ENCODE data around the gene COL9A1.

DNA sequence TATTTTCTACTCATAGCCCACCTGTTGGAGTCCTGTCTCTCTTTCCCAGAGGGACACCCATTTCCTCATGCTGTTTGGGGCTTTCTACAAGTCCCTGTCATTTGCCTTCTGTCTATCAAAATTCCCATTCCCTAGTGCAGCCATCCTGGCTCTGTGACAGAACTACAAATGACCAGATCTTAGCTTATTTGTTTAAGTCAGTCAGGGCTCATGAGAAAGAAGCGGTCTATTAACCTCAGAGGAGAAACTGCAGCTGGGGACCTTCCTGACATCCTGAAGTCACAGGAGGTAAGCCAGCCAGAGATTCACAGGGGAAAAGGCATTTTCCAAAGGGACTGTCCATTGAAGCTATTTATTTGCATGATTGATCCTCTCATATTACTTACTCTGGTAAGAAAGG is 1.7 kb upstream of the COL9A1 start:
- TF ChIP-seq, protein P1, sequence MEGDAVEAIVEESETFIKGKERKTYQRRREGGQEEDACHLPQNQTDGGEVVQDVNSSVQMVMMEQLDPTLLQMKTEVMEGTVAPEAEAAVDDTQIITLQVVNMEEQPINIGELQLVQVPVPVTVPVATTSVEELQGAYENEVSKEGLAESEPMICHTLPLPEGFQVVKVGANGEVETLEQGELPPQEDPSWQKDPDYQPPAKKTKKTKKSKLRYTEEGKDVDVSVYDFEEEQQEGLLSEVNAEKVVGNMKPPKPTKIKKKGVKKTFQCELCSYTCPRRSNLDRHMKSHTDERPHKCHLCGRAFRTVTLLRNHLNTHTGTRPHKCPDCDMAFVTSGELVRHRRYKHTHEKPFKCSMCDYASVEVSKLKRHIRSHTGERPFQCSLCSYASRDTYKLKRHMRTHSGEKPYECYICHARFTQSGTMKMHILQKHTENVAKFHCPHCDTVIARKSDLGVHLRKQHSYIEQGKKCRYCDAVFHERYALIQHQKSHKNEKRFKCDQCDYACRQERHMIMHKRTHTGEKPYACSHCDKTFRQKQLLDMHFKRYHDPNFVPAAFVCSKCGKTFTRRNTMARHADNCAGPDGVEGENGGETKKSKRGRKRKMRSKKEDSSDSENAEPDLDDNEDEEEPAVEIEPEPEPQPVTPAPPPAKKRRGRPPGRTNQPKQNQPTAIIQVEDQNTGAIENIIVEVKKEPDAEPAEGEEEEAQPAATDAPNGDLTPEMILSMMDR (conservative IDR thresholded peaks at IDR 0.05) = no peak
- no peak for TF ChIP-seq EZH2 (IDR thresholded peaks at IDR 0.05; ENCODE audit: low read depth)
